GM12878 (cell line): ENCODE data around the gene TRAPPC2B. TPM values are rescaled to one million over a fixed set of nuclear protein-coding genes. Genes with fewer than 3 reads are reported as not detected.

ENCODE experiments used
- BHLHE40 ChIP-seq, 2 experiments: fragments of 450-650 bp in 1 of 2; IDR thresholded peaks; 2 replicates each; pipeline ENCODE4 v1.6.1; 2011 to 2017; ENCODE audit warnings: low read depth in 2 of 2, borderline replicate concordance in 1 of 2, improper control_type of control experiment in 1 of 2, low read length in 1 of 2, mild to moderate bottlenecking in 1 of 2
- CBX3 ChIP-seq: fragments of 200-600 bp; sonication (generic); IDR thresholded peaks from 2 replicates; pipeline ENCODE4 v1.6.1; 2016; ENCODE audit warnings: low read depth, borderline replicate concordance
- DPF2 ChIP-seq: fragments of 450-650 bp; IDR thresholded peaks from 2 replicates; pipeline ENCODE4 v1.6.1; 2017; ENCODE audit warnings: mild to moderate bottlenecking
- EGR1 ChIP-seq, 2 experiments: IDR thresholded peaks; 1 replicate in 1 of 2; 2 replicates in 1 of 2; pipeline ENCODE4 v1.6.1; 2011 to 2012; ENCODE audit warnings: low read depth in 2 of 2, low read length in 2 of 2, borderline replicate concordance in 1 of 2, mild to moderate bottlenecking in 1 of 2, moderate library complexity in 1 of 2
- ETV6 ChIP-seq, 2 experiments: fragments of 450-650 bp in 1 of 2; IDR thresholded peaks in 1 of 2; conservative IDR thresholded peaks in 1 of 2; 2 replicates each; pipeline ENCODE4 v1.6.1; 2014; ENCODE audit warnings: antibody characterized with exemption in 1 of 2, borderline replicate concordance in 1 of 2, low read depth in 1 of 2, mild to moderate bottlenecking in 1 of 2, moderate library complexity in 1 of 2
- FOS ChIP-seq: IDR thresholded peaks from 3 replicates; pipeline ENCODE4 v1.6.1; 2011; ENCODE audit warnings: borderline replicate concordance; ENCODE audit not compliant: insufficient read length; ENCODE audit errors: extremely low read depth
- FOXM1 ChIP-seq: IDR thresholded peaks from 2 replicates; pipeline ENCODE4 v1.6.1; 2012; ENCODE audit warnings: low read depth, mild to moderate bottlenecking, inconsistent platforms, low read length, moderate library complexity
- GABPA ChIP-seq: IDR thresholded peaks from 2 replicates; pipeline ENCODE4 v1.6.1; 2014; ENCODE audit warnings: antibody characterized with exemption, low read depth, mild to moderate bottlenecking, inconsistent platforms
- IRF4 ChIP-seq: IDR thresholded peaks from 2 replicates; pipeline ENCODE4 v1.6.1; 2011; ENCODE audit warnings: low read depth, low read length
- JUND ChIP-seq: IDR thresholded peaks from 2 replicates; pipeline ENCODE4 v1.6.1; 2012; ENCODE audit warnings: low read depth, mild to moderate bottlenecking, low read length, improper control_type of control experiment, moderate library complexity
- MAX ChIP-seq: IDR thresholded peaks from 2 replicates; pipeline ENCODE4 v1.6.1; 2012; ENCODE audit warnings: low read depth, low read length, improper control_type of control experiment
- NFIC ChIP-seq: IDR thresholded peaks from 2 replicates; pipeline ENCODE4 v1.6.1; 2012; ENCODE audit warnings: low read depth, mild to moderate bottlenecking, inconsistent platforms, low read length, moderate library complexity
- POLR2A ChIP-seq: IDR thresholded peaks from 2 replicates; pipeline ENCODE4 v1.6.1; 2011; ENCODE audit warnings: low read depth, mild to moderate bottlenecking, low read length
- SIX5 ChIP-seq: IDR thresholded peaks from 2 replicates; pipeline ENCODE4 v1.6.1; 2011; ENCODE audit warnings: mild to moderate bottlenecking, low read depth, low read length, moderate library complexity; ENCODE audit not compliant: severe bottlenecking
- YBX1 ChIP-seq: fragments of 450-650 bp; IDR thresholded peaks from 2 replicates; pipeline ENCODE4 v1.6.1; 2016; ENCODE audit warnings: antibody characterized with exemption
- YY1 ChIP-seq: IDR thresholded peaks from 2 replicates; pipeline ENCODE4 v1.6.1; 2011; ENCODE audit warnings: low read depth, mild to moderate bottlenecking, low read length
- polyA plus RNA-seq, 11 experiments: library from polyadenylated mRNA; depleted of rRNA in 4 of 11; unstranded in 6 of 11; stranded (reverse) in 5 of 11; fragments of >200 nt; fragmentation: Nextera tagmentation in 4 of 11; fragmentation: Illumina TruSeq in 1 of 11; extraction: Ambion mirVana in 4 of 11; extraction: Trizol in 1 of 11; gene quantifications; 1 replicate in 1 of 11; 2 replicates in 10 of 11; pipeline versions ENCODE4 v1.2.1 to v1.2.3, GENCODE V29; 2011 to 2016; ENCODE audit warnings: inconsistent platforms in 2 of 11, missing spikeins in 2 of 11, low read depth in 1 of 11
- total RNA-seq, 4 experiments: library from RNA; depleted of rRNA in 3 of 4; stranded (reverse); fragments of >200 nt in 3 of 4; fragmentation: Illumina TruSeq in 1 of 4; extraction: Trizol in 1 of 4; gene quantifications; 2 replicates each; pipeline versions ENCODE4 v1.2.1 to v1.2.3, GENCODE V29; 2013 to 2021
- TF ChIP-seq, protein P1 (sequence below): fragments of 450-650 bp; IDR thresholded peaks from 2 replicates; pipeline ENCODE4 v1.6.1; 2017; ENCODE audit warnings: mild to moderate bottlenecking, moderate library complexity
- TF ChIP-seq, protein P2 (sequence below): fragments of 450-650 bp; IDR thresholded peaks from 2 replicates; pipeline ENCODE4 v1.6.1; 2017; ENCODE audit warnings: antibody characterized with exemption, mild to moderate bottlenecking, moderate library complexity
- TF ChIP-seq, protein P3 (sequence below): IDR thresholded peaks from 2 replicates; pipeline ENCODE4 v1.6.1; 2011; ENCODE audit warnings: low read depth, low read length, improper control_type of control experiment, borderline replicate concordance
- TF ChIP-seq, protein P4 (sequence below): fragments of 150-350 bp; IDR thresholded peaks from 2 replicates; pipeline ENCODE4 v1.6.1; 2014; ENCODE audit warnings: mild to moderate bottlenecking, low read depth, low read length

Gene TRAPPC2B
- total and polyA plus RNA-seq, 10 of the 15 experiments (the other 5 are each of a cell fraction or from before 2014, with no cell fraction given), result 10.6 to 86.4 (median 25.6) TPM

DNA sequence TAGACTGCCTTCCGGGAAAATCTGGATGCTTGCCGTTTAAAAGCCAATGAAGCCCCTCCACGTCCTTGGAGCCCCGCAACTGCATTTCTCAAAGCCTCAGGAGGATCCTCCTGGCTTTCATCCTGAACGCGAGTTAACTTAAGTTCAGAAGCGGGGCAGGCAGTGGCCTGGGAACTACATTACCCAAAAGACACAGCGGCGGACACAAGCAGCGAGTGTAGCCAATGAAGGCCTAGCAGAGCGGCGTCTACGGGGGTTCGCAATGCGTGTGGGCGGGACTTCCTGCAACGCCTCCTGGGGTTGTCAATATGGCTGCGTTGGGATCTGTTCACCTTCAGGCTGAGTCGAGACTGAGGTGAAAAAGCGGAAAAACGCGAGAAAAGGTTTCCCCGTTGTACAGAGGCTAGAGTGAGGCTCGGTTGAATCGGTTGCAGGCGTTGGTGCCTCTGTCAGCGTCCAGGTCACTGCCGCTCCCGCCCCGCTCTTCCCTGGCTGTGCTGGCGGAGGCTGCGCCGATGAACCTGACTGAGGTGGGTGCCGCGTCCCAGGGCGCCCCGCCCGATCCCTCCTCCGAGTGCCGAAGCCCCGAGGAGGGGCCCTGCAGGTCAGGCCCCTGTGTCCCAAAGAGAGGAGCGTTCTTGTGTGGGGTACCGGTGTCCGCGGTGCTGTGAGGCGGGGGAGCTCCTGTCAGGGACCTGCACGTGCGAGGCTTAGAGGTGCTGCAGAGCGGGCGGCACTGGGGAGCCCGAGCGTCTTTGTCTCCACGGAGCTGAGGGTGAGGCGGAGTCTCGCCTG lies 47.7 kb downstream of the TRAPPC2B start, which contains the start of gene ZNF17 (continued):
- TF ChIP-seq CBX3 (no peak), EGR1 (IDR thresholded peaks at IDR 0.05; ENCODE audit: borderline replicate concordance in 1 of 2, low read depth in 2 of 2, low read length in 2 of 2) (peak; percentile 71 to 74), SIX5 (peak; percentile 92), YY1 (peak; percentile 96), GABPA (peak; percentile 96), BHLHE40 (IDR thresholded peaks at IDR 0.05; ENCODE audit: borderline replicate concordance in 1 of 2, low read depth in 2 of 2, low read length in 1 of 2) (peak; percentile 7 to 90; a peak in 3 of 4 replicates), MAX (peak; percentile 25; the same call in 1 of the 2 replicates), DPF2 (peak; percentile 62), IRF4 (no peak), FOS (peak; percentile 2), JUND (no peak), ETV6 (conservative IDR thresholded peaks at IDR 0.05 in 1 of 2, IDR thresholded peaks at IDR 0.05 in 1 of 2; ENCODE audit: borderline replicate concordance in 1 of 2, low read depth in 1 of 2) (no peak), FOXM1 (no peak), POLR2A (peak; percentile 73), YBX1 (no peak), NFIC (no peak)
- TF ChIP-seq, protein P1, sequence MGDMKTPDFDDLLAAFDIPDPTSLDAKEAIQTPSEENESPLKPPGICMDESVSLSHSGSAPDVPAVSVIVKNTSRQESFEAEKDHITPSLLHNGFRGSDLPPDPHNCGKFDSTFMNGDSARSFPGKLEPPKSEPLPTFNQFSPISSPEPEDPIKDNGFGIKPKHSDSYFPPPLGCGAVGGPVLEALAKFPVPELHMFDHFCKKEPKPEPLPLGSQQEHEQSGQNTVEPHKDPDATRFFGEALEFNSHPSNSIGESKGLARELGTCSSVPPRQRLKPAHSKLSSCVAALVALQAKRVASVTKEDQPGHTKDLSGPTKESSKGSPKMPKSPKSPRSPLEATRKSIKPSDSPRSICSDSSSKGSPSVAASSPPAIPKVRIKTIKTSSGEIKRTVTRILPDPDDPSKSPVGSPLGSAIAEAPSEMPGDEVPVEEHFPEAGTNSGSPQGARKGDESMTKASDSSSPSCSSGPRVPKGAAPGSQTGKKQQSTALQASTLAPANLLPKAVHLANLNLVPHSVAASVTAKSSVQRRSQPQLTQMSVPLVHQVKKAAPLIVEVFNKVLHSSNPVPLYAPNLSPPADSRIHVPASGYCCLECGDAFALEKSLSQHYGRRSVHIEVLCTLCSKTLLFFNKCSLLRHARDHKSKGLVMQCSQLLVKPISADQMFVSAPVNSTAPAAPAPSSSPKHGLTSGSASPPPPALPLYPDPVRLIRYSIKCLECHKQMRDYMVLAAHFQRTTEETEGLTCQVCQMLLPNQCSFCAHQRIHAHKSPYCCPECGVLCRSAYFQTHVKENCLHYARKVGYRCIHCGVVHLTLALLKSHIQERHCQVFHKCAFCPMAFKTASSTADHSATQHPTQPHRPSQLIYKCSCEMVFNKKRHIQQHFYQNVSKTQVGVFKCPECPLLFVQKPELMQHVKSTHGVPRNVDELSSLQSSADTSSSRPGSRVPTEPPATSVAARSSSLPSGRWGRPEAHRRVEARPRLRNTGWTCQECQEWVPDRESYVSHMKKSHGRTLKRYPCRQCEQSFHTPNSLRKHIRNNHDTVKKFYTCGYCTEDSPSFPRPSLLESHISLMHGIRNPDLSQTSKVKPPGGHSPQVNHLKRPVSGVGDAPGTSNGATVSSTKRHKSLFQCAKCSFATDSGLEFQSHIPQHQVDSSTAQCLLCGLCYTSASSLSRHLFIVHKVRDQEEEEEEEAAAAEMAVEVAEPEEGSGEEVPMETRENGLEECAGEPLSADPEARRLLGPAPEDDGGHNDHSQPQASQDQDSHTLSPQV, result no peak
- TF ChIP-seq, protein P2, sequence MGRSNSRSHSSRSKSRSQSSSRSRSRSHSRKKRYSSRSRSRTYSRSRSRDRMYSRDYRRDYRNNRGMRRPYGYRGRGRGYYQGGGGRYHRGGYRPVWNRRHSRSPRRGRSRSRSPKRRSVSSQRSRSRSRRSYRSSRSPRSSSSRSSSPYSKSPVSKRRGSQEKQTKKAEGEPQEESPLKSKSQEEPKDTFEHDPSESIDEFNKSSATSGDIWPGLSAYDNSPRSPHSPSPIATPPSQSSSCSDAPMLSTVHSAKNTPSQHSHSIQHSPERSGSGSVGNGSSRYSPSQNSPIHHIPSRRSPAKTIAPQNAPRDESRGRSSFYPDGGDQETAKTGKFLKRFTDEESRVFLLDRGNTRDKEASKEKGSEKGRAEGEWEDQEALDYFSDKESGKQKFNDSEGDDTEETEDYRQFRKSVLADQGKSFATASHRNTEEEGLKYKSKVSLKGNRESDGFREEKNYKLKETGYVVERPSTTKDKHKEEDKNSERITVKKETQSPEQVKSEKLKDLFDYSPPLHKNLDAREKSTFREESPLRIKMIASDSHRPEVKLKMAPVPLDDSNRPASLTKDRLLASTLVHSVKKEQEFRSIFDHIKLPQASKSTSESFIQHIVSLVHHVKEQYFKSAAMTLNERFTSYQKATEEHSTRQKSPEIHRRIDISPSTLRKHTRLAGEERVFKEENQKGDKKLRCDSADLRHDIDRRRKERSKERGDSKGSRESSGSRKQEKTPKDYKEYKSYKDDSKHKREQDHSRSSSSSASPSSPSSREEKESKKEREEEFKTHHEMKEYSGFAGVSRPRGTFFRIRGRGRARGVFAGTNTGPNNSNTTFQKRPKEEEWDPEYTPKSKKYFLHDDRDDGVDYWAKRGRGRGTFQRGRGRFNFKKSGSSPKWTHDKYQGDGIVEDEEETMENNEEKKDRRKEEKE, result no peak
- TF ChIP-seq, protein P3, sequence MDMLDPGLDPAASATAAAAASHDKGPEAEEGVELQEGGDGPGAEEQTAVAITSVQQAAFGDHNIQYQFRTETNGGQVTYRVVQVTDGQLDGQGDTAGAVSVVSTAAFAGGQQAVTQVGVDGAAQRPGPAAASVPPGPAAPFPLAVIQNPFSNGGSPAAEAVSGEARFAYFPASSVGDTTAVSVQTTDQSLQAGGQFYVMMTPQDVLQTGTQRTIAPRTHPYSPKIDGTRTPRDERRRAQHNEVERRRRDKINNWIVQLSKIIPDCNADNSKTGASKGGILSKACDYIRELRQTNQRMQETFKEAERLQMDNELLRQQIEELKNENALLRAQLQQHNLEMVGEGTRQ, result peak; percentile 28; the same call in 1 of the 2 replicates
- TF ChIP-seq, protein P4, sequence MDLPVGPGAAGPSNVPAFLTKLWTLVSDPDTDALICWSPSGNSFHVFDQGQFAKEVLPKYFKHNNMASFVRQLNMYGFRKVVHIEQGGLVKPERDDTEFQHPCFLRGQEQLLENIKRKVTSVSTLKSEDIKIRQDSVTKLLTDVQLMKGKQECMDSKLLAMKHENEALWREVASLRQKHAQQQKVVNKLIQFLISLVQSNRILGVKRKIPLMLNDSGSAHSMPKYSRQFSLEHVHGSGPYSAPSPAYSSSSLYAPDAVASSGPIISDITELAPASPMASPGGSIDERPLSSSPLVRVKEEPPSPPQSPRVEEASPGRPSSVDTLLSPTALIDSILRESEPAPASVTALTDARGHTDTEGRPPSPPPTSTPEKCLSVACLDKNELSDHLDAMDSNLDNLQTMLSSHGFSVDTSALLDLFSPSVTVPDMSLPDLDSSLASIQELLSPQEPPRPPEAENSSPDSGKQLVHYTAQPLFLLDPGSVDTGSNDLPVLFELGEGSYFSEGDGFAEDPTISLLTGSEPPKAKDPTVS, result no peak
